GM18858 (cell line): ENCODE measurements around the gene ADPRHL1.

ENCODE experiments used
- ATAC-seq: cut with Tn5 transposase; IDR thresholded peaks from one replicate; pipeline ENCODE4 v1.9.1; 2021; ENCODE audit not compliant: unreplicated experiment

The ADPRHL1 gene

GRCh38 chr13:113417836-113418721 lies 35.2 kb downstream of the ADPRHL1 start:
- no peak for ATAC-seq

GRCh38 chr13:113417008-113417751 lies 36.1 kb downstream of the ADPRHL1 start:
- ATAC-seq = no peak

- ATAC-seq = no peak
These were observed 37.5 kb downstream of the ADPRHL1 start for GRCh38 chr13:113415825-113416224.

DNA sequence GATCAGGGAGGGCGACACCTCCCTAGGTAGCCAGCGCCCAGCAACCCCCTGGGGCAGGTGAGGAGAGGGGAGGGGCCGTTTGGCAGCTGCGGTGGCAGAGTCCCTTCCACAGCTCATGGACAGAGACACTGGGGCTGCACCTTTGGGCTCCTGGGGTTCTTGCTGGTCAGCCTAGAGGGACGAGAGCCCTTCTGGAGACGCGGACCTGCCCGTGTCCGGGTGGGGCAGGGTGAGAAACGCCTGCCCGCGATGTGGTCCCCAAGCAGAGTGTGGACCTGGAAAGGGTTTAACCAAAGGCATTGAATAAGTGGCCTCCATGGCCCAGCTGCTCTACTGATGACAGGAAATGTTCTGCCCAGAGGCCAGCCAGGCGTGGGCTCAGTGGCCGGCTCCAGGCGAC lies 38.3 kb downstream of the ADPRHL1 start:
- no peak for ATAC-seq

DNA sequence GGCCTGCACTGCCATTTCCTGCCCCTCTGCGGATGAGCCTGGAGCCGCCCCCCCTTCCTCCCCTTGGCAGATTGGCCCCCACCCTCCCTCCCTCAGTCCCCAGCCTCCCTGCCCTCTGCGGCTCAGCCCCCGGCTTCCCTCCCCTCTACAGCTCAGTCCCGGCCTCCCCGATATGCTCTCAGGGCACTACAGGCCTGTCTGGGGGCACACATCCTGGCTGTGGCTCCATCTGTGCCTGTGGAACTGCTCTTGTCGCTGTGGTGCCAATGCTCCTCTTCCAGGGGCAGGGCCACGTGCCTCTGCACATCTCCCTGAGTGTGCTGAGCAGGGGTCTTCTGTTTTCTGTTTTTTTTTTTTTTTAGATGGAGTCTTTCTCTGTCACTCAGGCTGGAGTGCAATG lies 39.0 kb downstream of the ADPRHL1 start:
- no peak for ATAC-seq

DNA sequence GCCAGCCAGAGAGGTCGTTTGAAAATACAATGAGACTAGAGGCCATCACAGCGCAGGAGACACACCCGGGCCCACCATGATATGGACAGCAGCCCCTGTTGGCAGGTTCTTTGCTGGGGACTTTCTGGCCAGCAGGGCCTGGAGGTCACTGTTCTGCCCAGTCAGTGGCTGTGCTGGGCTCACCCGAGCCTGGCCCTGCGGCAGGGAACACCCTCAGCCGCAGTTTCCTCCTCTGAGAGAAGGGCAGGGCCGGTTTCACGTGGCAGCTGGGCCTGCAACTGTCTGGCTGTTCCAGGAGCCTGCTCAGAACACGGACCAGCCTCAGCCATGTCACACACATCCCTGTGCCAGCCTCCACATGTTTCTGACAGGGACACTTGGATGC lies 39.4 kb downstream of the ADPRHL1 start:
- no peak for ATAC-seq

DNA sequence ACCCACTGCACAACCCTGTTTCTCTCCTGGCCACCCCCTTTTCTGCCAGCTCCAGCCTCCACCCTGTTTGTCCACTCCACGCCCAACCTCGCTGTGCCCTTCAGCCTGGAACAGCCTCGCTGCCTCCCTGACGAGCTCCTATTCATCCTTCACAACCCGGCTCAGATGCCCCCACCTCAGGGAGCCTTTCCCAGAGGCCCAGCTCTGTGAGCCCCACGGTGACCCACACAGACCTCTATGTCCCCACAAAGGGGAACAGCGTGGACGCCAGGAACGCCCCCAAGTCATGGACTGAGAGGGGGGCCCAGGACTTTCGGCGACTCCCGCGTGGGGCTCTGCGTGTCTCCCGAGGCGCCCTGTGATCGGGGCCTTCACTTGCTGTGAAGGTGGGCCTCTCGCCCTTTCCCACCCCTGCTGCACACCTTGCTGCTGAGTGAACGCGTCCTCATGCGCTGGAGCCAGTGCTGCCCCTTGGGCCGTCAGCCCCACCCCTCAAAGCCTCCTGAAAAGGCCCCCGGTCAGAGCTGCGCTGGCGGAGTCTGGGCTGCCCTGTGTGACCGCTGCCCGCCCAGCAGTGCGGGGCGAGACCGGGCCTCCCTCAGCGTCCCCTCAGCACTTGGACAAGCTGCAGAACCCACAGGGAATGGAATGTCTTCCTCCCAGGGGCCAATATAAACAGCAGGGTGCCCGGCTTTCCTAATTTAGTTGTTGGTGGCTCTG lies 40.0 kb downstream of the ADPRHL1 start:
- no peak for ATAC-seq

DNA sequence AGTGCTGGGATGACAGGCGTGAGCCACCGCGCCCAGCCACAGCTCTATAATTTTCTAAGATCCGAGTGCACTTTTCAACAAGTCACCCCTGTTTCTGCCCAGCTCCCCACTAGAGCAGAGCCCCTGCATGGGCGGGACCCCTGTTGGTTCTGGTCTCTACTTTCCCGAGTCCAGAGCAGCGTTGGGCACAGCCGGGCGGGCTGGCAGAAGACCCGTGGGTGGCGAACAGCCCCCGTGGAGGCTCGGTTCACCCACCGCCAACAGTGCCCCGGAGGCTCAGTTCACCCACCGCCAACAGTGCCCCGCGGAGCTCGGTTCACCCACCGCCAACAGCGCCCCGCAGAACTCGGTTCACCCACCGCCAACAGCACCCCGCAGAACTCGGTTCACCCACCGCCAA lies 40.8 kb downstream of the ADPRHL1 start:
- ATAC-seq = no peak

GRCh38 chr13:113411216-113412023 lies 41.9 kb downstream of the ADPRHL1 start:
- ATAC-seq = no peak

DNA sequence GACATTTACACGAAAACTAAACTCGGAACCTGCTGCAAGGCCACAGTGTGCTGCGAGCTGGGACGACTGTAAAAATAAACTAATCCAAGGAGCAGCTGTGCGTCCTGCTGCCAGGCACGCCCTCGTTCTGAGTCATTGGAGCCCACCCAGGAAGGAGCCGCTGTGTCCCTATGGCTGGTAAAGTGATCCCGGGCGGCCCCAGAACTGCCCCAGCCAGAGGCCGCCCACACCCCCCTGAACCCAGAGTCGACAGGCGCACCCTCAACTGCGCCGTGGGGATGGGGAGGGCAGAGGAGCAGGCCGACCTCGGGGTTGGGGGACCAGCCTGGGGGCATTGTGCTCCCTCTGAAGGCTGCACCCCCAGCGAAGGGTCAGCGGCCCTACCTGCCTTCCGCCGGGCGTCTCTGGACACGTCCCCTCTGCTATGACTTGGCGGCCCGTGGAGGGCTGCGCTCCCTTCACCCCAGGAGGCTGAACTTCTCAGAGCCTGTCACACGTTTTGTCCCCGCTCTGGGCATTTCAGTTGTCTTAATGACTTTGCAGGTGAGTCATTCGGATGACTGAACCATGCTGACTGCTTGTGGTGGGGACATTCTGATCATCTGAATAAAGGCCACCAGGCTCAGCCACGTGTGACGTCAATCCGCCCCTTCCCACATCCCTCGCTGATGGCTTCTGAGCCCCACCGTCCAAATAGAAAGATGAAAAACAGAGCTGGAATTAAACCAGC lies 42.7 kb downstream of the ADPRHL1 start:
- ATAC-seq = no peak

DNA sequence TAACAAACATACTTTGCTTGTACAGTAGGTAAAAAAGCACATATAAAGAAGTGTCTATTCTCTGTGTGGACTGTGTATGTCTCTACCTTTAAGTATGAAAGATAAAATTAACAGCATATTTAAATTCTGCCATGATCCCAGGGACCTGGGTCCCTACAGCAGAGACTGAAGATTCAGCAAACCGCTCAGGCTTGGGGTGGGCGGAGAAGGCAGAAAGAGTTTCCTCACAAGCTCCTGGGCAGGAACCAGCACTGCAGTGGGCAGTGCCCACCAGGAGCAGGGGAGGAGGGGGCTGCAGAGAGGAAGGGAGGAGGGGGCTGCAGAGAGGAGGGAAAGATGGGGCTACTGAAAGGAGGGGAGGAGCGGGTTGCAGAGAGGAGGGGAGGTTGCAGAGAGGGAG lies 44.7 kb downstream of the ADPRHL1 start:
- no peak for ATAC-seq

GRCh38 chr13:113407531-113408393 lies 45.5 kb downstream of the ADPRHL1 start:
- no peak for ATAC-seq

DNA sequence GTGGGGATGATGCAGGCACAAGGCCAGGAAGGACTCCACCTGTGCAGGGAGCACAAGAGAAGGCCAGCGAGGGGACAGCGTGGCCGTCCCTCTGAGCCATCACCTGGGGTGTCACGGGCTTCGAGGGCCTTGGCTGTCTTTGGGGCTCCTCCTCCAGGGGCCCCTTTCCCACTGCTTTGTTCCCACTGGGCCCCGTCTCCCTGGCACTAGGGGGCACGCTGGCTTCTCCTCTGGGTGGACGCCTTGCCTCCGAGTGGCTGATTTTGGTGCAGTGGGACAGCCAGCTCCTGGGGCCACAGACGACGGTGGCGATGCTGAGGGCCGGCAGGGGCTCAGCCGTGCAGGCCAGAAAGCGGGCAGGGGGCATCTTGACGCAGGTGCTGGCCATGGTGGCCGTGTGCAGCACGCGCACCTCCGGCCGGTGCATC lies 46.2 kb downstream of the ADPRHL1 start:
- ATAC-seq = no peak

DNA sequence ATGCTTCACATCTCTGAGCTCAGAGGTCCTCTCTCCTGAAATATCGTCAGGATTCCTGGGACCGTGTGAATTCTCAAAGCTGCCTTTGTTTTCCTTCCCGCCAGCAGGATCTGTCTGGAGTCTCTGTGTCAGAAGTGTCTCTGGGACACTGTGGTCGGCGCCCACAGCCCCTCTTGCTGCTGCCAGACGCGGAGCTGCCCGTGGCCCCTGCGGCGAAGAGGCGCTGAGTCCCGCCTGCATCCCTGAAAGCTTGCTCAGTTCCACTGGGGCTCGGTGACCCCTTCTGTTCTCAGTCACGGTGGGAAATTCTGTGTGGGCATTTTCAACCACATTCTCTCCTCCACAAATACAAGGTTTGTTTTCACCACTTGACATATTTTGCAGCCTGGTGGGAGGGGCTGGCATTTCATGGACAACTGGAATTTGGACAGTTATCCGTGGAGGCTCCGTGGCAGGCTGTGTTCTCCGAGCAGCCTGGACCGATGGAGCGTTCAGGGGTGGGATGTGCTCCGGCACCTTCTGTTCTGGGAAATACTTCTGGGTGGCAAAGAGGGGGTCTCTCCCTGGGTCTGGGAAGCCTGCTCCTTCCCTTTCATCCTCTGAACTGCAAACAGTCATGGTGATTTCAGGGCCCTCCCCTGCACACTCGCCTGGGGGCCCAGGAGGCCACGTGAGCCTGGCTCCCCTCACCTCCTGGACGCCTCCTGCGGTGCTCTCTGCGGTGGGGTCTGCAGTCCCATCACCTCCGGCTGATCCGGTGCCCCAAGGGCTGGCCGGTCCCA lies 46.8 kb downstream of the ADPRHL1 start:
- no peak for ATAC-seq

DNA sequence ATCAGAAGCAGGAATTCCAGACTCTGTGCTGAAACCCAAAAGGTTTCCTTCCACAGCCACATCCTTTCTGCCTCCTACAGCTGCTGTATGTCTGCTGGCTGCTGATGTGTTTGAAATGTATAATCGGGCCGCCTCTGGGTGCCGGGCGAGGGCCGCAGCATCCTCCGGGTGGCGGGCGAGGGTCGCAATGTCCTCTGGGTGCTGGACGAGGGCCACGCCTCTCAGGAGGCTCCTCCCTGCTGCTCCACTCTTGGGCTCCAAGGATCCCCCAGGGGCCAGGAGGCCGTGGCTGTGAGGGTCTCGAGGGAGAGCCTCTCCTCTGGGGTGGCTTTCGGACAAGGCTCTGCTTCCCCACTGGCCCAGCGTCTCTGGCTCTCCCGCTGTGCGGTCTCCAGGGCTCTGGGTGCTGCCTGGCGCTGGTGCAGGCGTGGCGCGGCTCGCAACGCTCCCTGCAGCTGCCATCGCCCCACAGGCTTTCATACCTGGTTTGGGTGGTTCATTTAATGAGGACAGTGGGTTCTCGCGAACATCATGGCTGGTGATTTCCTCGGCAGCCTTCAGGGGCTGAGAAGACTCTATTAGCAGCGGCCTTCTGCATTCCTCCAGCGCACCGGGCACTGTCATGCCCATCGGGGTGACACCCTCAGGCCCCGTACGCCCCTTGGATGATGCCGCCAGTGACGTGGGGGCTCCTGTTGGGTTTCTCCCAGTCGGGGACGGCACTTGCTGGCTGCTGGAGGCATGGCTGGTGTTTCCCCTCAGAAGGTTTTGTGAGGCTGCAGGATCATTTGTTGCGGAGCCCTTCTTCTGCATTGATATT lies 47.6 kb downstream of the ADPRHL1 start:
- no peak for ATAC-seq

DNA sequence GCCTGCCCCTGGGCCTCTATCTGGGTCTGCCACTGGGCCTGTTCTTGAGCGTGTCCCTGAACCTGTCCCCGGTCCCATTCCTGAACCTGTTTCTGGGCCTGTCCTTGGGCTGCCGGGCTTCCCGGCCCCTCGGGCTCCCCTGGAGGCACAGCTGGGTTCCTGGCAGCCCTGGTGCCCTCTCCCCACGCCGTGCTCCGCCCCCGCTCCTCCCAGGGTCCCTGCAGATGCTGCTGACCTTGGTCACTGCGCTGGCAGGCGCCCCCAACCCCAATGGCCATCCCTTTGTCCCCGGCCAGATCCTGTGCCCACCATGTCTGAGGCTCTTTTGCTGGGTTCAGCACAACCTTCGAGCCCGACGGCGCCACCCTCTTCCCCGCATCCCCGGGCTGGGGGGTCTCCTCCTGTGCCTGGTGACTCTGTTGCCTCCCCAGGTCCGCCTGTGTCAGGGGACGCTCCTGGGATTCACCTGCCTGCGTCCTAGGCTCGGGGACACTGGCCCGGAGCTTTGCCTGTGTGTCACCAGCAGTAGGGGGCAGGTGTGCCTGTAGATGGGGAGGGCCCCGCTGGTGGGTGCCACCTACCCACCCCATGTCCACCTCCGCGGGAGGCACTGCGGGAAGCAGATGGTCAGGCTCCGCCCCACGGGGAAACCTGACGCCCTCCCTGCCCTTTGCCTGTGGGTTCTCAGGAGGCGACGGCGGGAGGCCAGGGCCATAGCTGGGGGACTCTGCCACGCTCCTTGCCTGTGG lies 48.4 kb downstream of the ADPRHL1 start:
- ATAC-seq = no peak

DNA sequence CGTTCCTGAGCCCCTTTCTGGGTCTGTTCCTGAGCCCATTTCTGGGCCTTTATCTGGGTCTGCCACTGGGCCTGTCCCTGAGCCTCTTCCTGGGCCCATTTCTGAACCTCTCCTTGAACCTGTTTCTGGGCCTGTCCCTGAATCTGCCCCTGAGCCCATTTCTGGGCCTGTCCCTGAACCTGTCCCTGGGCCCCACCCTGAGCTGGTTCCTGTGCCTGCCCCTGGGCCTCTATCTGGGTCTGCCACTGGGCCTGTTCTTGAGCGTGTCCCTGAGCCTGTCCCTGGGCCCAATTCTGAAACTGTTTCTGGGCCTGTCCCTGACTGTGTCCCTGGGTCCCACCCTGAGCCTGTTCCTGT lies 48.9 kb downstream of the ADPRHL1 start:
- no peak for ATAC-seq
